ENCODE results near the gene SAMD3.
"Not testable (repeated sequence)": the region's sequence is repeated elsewhere in the genome, so short reads cannot be mapped to it uniquely, and the experiment has no call there.

SAMD3 gene

GRCh38 chr6:130252527-130253237 is 29.9 kb upstream of the SAMD3 start:
- H3K4me3 ChIP-seq = no peak overlapping the region
- no peak for TF ChIP-seq CTCF (IDR thresholded peaks at IDR 0.05)
- H3K27ac ChIP-seq = no peak overlapping the region
- no peak for DNase-seq (ENCODE audit: low spot score)

GRCh38 chr6:130245267-130245666 is 22.5 kb upstream of the SAMD3 start:
- TF ChIP-seq CTCF (IDR thresholded peaks at IDR 0.05) = no peak
- no peak for DNase-seq (ENCODE audit: low spot score)
- Histone ChIP-seq H3K27ac (no peak overlapping the region), H3K4me3 (no peak overlapping the region)

GRCh38 chr6:130244728-130245127 is 22.0 kb upstream of the SAMD3 start:
- Histone ChIP-seq H3K27ac (no peak overlapping the region), H3K4me3 (no peak overlapping the region)
- no peak for TF ChIP-seq CTCF (IDR thresholded peaks at IDR 0.05)
- no peak for DNase-seq (ENCODE audit: low spot score)

- TF ChIP-seq CTCF (IDR thresholded peaks at IDR 0.05) = no peak
- H3K4me3 ChIP-seq = no peak overlapping the region
- DNase-seq (ENCODE audit: low spot score) = no peak
- no peak overlapping the region for H3K27ac ChIP-seq
Observed at GRCh38 chr6:130240232-130240631, 17.5 kb upstream of the SAMD3 start.

- H3K4me3 ChIP-seq = no peak overlapping the region
- no peak for TF ChIP-seq CTCF (IDR thresholded peaks at IDR 0.05)
- DNase-seq (ENCODE audit: low spot score) = no peak
- H3K27ac ChIP-seq = no peak overlapping the region
Observed at GRCh38 chr6:130239755-130240154, 17.0 kb upstream of the SAMD3 start.

GRCh38 chr6:130233330-130233729 is 10.6 kb upstream of the SAMD3 start:
- Histone ChIP-seq H3K4me3 (no peak overlapping the region), H3K27ac (no peak overlapping the region)
- TF ChIP-seq CTCF (IDR thresholded peaks at IDR 0.05) = no peak
- no peak for DNase-seq (ENCODE audit: low spot score)

- not testable (repeated sequence) for H3K27ac ChIP-seq; H3K4me3 ChIP-seq; DNase-seq (ENCODE audit: low spot score)
Observed at GRCh38 chr6:130230531-130230930, 7.8 kb upstream of the SAMD3 start.
